ENCODE results near the gene BRPF1.
A peak's percentile ranks its signal among the peaks of the same experiment; 100 is the strongest.

BRPF1 gene

GRCh38 chr3:9700536-9700935 lies 31.0 kb upstream of the BRPF1 start:
- in situ Hi-C loops (cut with HindIII; ENCODE audit: low sequenced_read_pairs), result no loop called here
- no peak for DNase-seq (ENCODE audit: low read depth)
- TF ChIP-seq CTCF (IDR thresholded peaks at IDR 0.05; ENCODE audit: low read depth, low read length, missing control alignments), result no peak

GRCh38 chr3:9701006-9701405 lies 30.5 kb upstream of the BRPF1 start:
- no peak for DNase-seq (ENCODE audit: low read depth)
- H3K4me3 ChIP-seq (ENCODE audit: low read depth, low read length), result no peak overlapping the region
- in situ Hi-C loops (cut with HindIII; ENCODE audit: low sequenced_read_pairs), result no loop called here
- TF ChIP-seq CTCF (IDR thresholded peaks at IDR 0.05; ENCODE audit: low read depth, low read length, missing control alignments), result no peak

More at GRCh38 chr3:9700536-9700935, 31.0 kb upstream of the BRPF1 start:
- no peak overlapping the region for H3K4me3 ChIP-seq (ENCODE audit: low read depth, low read length)

- no peak for TF ChIP-seq CTCF (IDR thresholded peaks at IDR 0.05; ENCODE audit: low read depth, low read length, missing control alignments)
- in situ Hi-C loops (cut with HindIII; ENCODE audit: low sequenced_read_pairs), result no loop called here
- DNase-seq (ENCODE audit: low read depth), result no peak
- H3K4me3 ChIP-seq (ENCODE audit: low read depth, low read length), result no peak overlapping the region
Observed at GRCh38 chr3:9701711-9702110, 29.8 kb upstream of the BRPF1 start.

- H3K4me3 ChIP-seq (ENCODE audit: low read depth, low read length), result no peak overlapping the region
- no peak for TF ChIP-seq CTCF (IDR thresholded peaks at IDR 0.05; ENCODE audit: low read depth, low read length, missing control alignments)
- DNase-seq (ENCODE audit: low read depth), result no peak
- in situ Hi-C loops (cut with HindIII; ENCODE audit: low sequenced_read_pairs), result no loop called here
Observed at GRCh38 chr3:9703240-9703639, 28.3 kb upstream of the BRPF1 start.

- no peak for DNase-seq (ENCODE audit: low read depth)
- TF ChIP-seq CTCF (IDR thresholded peaks at IDR 0.05; ENCODE audit: low read depth, low read length, missing control alignments), result no peak
- H3K4me3 ChIP-seq (ENCODE audit: low read depth, low read length), result peak within 1 kb of the TSS; percentile 22
Observed at GRCh38 chr3:9703736-9704346, 27.7 kb upstream of the BRPF1 start, which contains the start of gene CPNE9. Gene CPNE9, plus strand, starts transcription at chr3:9703833. Its CDS starts 164 bp downstream, at chr3:9703997.

GRCh38 chr3:9704347-9705322 lies 26.9 kb upstream of the BRPF1 start:
- DNase-seq (ENCODE audit: low read depth), result no peak
- H3K4me3 ChIP-seq (ENCODE audit: low read depth, low read length), result peak overlapping the region; percentile 22
- TF ChIP-seq CTCF (IDR thresholded peaks at IDR 0.05; ENCODE audit: low read depth, low read length, missing control alignments), result no peak
- in situ Hi-C loops (cut with HindIII; ENCODE audit: low sequenced_read_pairs), result no loop called here

More at GRCh38 chr3:9703736-9704346, 27.7 kb upstream of the BRPF1 start, which contains the start of gene CPNE9:
- in situ Hi-C loops (cut with HindIII; ENCODE audit: low sequenced_read_pairs), result no loop called here

Data from astrocyte of the cerebellum (primary cell).